K562 (cell line): Measurements from ENCODE around the gene DNAAF2. TPM values are rescaled to one million over a fixed set of nuclear protein-coding genes. Genes with fewer than 3 reads are reported as not detected.

ENCODE experiments used
- DDX20 ChIP-seq: fragments of 450-650 bp; IDR thresholded peaks from 2 replicates; pipeline ENCODE4 v1.6.1; 2016; ENCODE audit warnings: missing genetic modification characterization, low read depth, mild to moderate bottlenecking, missing compliant biosample characterization, moderate library complexity
- ELF1 ChIP-seq: fragments of 200-800 bp; sonication (Bioruptor generic); IDR thresholded peaks from 2 replicates; pipeline ENCODE4 v1.6.1; 2016; ENCODE audit warnings: missing genetic modification characterization, missing compliant biosample characterization
- GTF2B ChIP-seq: IDR thresholded peaks from 2 replicates; pipeline ENCODE4 v1.6.1; 2011; ENCODE audit not compliant: insufficient read length; ENCODE audit errors: extremely low read depth
- GTF2F1 ChIP-seq: IDR thresholded peaks from 2 replicates; pipeline ENCODE4 v1.6.1; 2011; ENCODE audit warnings: low read depth, low read length, improper control_type of control experiment
- ILF3 ChIP-seq: fragments of 450-650 bp; IDR thresholded peaks from 2 replicates; pipeline ENCODE4 v1.6.1; 2018; ENCODE audit warnings: antibody characterized with exemption, mild to moderate bottlenecking, moderate library complexity, borderline replicate concordance
- KDM5B ChIP-seq: fragments of 200-600 bp; sonication (generic); IDR thresholded peaks from 2 replicates; pipeline ENCODE4 v1.6.1; 2012; ENCODE audit warnings: low read depth, mild to moderate bottlenecking, moderate library complexity, low read length, control low read depth, inconsistent platforms; ENCODE audit not compliant: insufficient replicate concordance
- KHSRP ChIP-seq: fragments of 450-650 bp; IDR thresholded peaks from 2 replicates; pipeline ENCODE4 v1.6.1; 2017
- MAFK ChIP-seq: IDR thresholded peaks from 2 replicates; pipeline ENCODE4 v1.6.1; 2011; ENCODE audit warnings: low read length, improper control_type of control experiment
- NCOA1 ChIP-seq: fragments of 450-650 bp; IDR thresholded peaks from 2 replicates; pipeline ENCODE4 v1.6.1; 2016; ENCODE audit warnings: low read depth
- NCOR1 ChIP-seq: fragments of 450-650 bp; IDR thresholded peaks from 2 replicates; pipeline ENCODE4 v1.6.1; 2016; ENCODE audit warnings: mild to moderate bottlenecking, moderate library complexity
- POLR2G ChIP-seq: fragments of 200-400 bp; formaldehyde crosslinking; IDR thresholded peaks from 2 replicates; pipeline ENCODE4 v1.6.1; 2017; ENCODE audit warnings: low read depth, mild to moderate bottlenecking, antibody characterized with exemption, low read length, moderate library complexity
- RERE ChIP-seq: sonication (generic); formaldehyde crosslinking; IDR thresholded peaks from 2 replicates; pipeline ENCODE4 v1.8.0; 2023; ENCODE audit warnings: missing genetic modification reagents, mild to moderate bottlenecking, borderline replicate concordance
- SMAD4 ChIP-seq: fragments of 250-450 bp; sonication (Bioruptor Pico); conservative IDR thresholded peaks from 2 replicates; pipeline ENCODE4 v1.8.0; 2021; ENCODE audit warnings: inconsistent platforms, mild to moderate bottlenecking, moderate library complexity
- TBL1XR1 ChIP-seq, 2 experiments: IDR thresholded peaks; 2 replicates each; pipeline ENCODE4 v1.6.1; 2012; ENCODE audit warnings: improper control_type of control experiment in 2 of 2, low read length in 2 of 2, mild to moderate bottlenecking in 1 of 2
- polyA plus RNA-seq, 8 experiments: library from polyadenylated mRNA; depleted of rRNA in 4 of 8; stranded (reverse) in 5 of 8; unstranded in 3 of 8; fragments of >200 nt; fragmentation: Nextera tagmentation in 2 of 8; fragmentation: Illumina TruSeq in 1 of 8; extraction: Ambion mirVana in 2 of 8; extraction: Trizol in 1 of 8; gene quantifications; 2 replicates each; pipeline versions ENCODE4 v1.2.1 to v1.2.3, GENCODE V29; 2011 to 2014; ENCODE audit warnings: inconsistent platforms in 1 of 8, missing spikeins in 1 of 8
- total RNA-seq, 7 experiments: library from RNA; depleted of rRNA in 6 of 7; stranded (reverse); fragments of >200 nt in 6 of 7; fragmentation: Illumina TruSeq in 2 of 7; extraction: Trizol in 2 of 7; gene quantifications; 2 replicates each; pipeline versions ENCODE4 v1.2.1 to v1.2.3, GENCODE V29; 2011 to 2021; ENCODE audit warnings: low replicate concordance in 1 of 7
- TF ChIP-seq, protein P1 (sequence below): fragments of 450-650 bp; IDR thresholded peaks from one replicate; pipeline ENCODE4 v1.6.1; 2018; ENCODE audit warnings: mild to moderate bottlenecking, moderate library complexity; ENCODE audit not compliant: partially characterized antibody
- TF ChIP-seq, protein P2 (sequence below): IDR thresholded peaks from 2 replicates; pipeline ENCODE4 v1.6.1; 2012; ENCODE audit warnings: low read depth, low read length, improper control_type of control experiment, borderline replicate concordance

The DNAAF2 gene
- total and polyA plus RNA-seq, 9 of the 15 experiments (the other 6 are each of a cell fraction or from before 2014, with no cell fraction given) = 2.4 to 14.6 (median 11.1) TPM

DNA sequence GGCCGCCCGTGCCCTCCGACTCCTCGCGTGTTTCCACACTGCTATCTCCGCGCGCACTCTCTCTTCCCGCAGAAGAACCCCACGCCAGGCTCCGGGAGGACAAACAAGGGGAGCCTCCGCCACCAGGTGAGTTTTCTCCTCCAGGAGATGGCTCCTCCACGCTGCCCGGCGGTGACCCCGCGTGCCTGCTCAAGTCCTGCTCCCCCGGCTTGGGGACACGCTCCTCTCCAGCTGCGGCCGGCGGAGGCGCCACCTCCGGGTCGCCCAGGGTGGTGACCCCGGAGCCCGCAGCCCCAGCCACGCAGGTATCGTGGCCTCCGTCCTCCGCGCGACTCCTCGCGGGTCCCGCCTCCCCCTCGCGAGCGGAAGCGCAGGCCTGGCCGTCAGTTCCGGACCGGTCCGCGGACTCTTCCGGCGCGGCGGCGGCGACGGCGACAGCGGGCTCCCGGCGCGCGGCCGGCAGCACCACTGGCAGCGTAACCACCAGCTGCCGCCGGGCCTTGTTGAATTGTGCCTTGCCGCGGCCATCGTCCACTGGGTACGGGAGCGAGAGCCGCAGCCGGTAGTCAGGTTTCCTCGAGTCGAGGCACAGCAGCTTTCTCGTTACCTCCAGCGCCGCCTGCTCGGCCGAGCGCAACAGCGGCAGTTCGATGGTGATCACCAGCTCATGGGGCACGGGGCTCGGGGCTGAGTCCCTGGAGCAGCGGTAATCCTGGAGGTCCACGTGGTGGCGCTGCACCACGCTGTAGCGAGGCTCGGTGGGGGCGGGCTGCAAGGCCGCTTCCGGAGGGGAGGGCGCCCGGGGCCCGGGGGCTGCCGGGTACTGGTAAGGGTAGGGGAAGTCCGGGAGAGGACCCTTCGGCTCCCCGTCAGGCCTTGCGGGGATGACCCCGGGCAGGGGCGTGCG is 1.2 kb downstream of the DNAAF2 start (continued):
- TF ChIP-seq NCOR1 (0 out of 2 replicates have a peak, but pooled peaks have one; percentile 4), GTF2B (no peak), SMAD4 (CRISPR knock-in tag) (peak; percentile 49; the same call in 1 of the 2 replicates), RERE (CRISPR knock-in tag) (0 out of 2 replicates have a peak, but pooled peaks have one; percentile 15), ELF1 (tag) (peak; percentile 82), TBL1XR1 (IDR thresholded peaks at IDR 0.05; ENCODE audit: low read length in 2 of 2) (no peak), ILF3 (no peak), DDX20 (tag) (no peak), KDM5B (peak; percentile 76), POLR2G (peak; percentile 95), GTF2F1 (no peak), KHSRP (no peak), MAFK (no peak), NCOA1 (no peak)
- TF ChIP-seq, protein P1, sequence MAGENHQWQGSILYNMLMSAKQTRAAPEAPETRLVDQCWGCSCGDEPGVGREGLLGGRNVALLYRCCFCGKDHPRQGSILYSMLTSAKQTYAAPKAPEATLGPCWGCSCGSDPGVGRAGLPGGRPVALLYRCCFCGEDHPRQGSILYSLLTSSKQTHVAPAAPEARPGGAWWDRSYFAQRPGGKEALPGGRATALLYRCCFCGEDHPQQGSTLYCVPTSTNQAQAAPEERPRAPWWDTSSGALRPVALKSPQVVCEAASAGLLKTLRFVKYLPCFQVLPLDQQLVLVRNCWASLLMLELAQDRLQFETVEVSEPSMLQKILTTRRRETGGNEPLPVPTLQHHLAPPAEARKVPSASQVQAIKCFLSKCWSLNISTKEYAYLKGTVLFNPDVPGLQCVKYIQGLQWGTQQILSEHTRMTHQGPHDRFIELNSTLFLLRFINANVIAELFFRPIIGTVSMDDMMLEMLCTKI = no peak
- TF ChIP-seq, protein P2, sequence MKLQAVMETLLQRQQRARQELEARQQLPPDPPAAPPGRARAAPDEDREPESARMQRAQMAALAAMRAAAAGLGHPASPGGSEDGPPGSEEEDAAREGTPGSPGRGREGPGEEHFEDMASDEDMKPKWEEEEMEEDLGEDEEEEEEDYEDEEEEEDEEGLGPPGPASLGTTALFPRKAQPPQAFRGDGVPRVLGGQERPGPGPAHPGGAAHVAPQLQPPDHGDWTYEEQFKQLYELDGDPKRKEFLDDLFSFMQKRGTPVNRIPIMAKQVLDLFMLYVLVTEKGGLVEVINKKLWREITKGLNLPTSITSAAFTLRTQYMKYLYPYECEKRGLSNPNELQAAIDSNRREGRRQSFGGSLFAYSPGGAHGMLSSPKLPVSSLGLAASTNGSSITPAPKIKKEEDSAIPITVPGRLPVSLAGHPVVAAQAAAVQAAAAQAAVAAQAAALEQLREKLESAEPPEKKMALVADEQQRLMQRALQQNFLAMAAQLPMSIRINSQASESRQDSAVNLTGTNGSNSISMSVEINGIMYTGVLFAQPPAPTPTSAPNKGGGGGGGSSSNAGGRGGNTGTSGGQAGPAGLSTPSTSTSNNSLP = 0 out of 2 replicates have a peak, but pooled peaks have one; percentile 20
